Measurements from ENCODE around the gene GRID2.

The GRID2 gene

DNA sequence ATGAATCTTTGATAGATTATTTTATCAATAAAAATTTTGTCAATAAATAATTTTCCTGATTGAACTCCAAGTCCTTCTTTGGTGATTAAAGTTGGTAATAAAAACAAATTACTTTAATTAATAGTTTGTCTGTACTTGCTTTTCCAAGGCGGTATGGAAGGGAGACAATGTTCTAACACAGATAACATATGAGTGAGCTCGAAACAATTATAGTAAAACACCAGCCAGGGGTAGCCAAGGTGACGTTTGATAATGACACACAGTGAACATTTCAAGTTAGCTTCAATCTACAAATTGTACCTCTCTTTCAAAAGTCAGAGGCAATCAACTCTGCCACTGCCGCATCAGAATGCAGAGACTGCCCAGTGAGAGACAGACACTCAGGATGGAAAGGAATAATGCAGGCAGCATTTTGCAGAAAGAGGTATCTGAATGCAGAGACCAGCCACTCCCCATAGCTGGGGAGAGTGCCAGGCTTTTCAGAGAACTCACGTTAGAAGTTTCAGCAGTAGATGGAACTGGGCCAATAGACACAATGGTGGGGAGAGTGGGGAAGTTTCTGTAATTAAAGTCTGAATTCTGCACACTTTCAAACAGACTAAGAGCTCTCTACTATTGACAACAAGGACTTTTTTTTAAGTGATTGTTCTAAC is 1506.7 kb downstream of the GRID2 start:
- no peaks in the 10 kb centered on the region for H3K36me3 ChIP-seq (ENCODE audit: control insufficient read depth, insufficient read depth, low read length)
- no peak overlapping the region for H3K9ac ChIP-seq (ENCODE audit: low read depth, low read length)
- H3K4me3 ChIP-seq (ENCODE audit: low read depth, low read length), result no peak overlapping the region
- no peaks in the 10 kb centered on the region for H3K27me3 ChIP-seq (ENCODE audit: control insufficient read depth, insufficient read depth, low read length)
- H3K27ac ChIP-seq (ENCODE audit: low read depth, low read length), result no peak overlapping the region
- no peaks in the 10 kb centered on the region for H3K9me3 ChIP-seq (ENCODE audit: control insufficient read depth, insufficient read depth, low read length)
- H3K4me1 ChIP-seq (ENCODE audit: control insufficient read depth, insufficient read depth, low read length), result peaks cover 10% of the 10 kb centered on the region

DNA sequence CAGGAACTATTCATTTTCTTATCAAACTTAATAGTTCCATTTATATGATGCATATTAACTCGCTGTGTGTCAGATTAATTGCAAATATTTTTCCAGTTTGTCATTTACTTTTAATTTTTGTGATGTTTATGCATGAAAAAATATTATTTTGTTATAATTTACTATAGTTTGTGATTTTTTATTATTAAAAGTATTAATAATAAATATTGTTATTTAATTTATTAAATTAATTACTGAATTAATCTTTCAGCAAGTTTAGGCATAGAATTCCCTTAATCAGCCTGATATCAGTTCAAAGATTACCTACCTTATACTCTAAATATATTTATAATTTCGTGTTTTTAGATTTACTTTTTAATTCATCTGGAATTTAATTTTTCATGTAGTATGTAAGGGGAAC is 1509.3 kb downstream of the GRID2 start:
- H3K9me3 ChIP-seq (ENCODE audit: control insufficient read depth, insufficient read depth, low read length), result no peaks in the 10 kb centered on the region
- no peak overlapping the region for H3K27ac ChIP-seq (ENCODE audit: low read depth, low read length)
- no peak overlapping the region for H3K9ac ChIP-seq (ENCODE audit: low read depth, low read length)
- H3K36me3 ChIP-seq (ENCODE audit: control insufficient read depth, insufficient read depth, low read length), result no peaks in the 10 kb centered on the region
- H3K27me3 ChIP-seq (ENCODE audit: control insufficient read depth, insufficient read depth, low read length), result no peaks in the 10 kb centered on the region
- peaks cover 10% of the 10 kb centered on the region for H3K4me1 ChIP-seq (ENCODE audit: control insufficient read depth, insufficient read depth, low read length)
- no peak overlapping the region for H3K4me3 ChIP-seq (ENCODE audit: low read depth, low read length)

DNA sequence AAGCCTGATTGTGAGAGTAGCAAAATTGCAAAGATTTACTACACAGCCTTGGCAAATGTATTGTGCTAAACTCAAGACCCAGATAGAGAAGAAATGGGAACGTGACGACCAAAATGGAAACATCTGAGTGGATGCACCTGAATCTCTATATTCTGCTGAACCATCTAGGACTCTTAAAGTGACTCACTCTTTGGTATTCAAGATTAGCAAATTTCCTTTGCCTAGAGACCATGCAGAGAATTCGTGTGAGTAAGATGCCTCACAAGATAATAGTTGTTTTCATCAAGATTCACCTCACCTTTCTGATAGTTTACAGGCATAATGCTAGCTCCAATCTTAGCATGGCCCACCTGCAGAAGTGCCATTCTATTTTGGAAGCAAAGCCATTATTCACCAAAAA is 1510.4 kb downstream of the GRID2 start:
- Histone ChIP-seq H3K9ac (ENCODE audit: low read depth, low read length) (no peak overlapping the region), H3K27me3 (ENCODE audit: control insufficient read depth, insufficient read depth, low read length) (no peaks in the 10 kb centered on the region), H3K36me3 (ENCODE audit: control insufficient read depth, insufficient read depth, low read length) (no peaks in the 10 kb centered on the region), H3K9me3 (ENCODE audit: control insufficient read depth, insufficient read depth, low read length) (no peaks in the 10 kb centered on the region), H3K27ac (ENCODE audit: low read depth, low read length) (no peak overlapping the region), H3K4me3 (ENCODE audit: low read depth, low read length) (no peak overlapping the region), H3K4me1 (ENCODE audit: control insufficient read depth, insufficient read depth, low read length) (peaks cover 10% of the 10 kb centered on the region)

DNA sequence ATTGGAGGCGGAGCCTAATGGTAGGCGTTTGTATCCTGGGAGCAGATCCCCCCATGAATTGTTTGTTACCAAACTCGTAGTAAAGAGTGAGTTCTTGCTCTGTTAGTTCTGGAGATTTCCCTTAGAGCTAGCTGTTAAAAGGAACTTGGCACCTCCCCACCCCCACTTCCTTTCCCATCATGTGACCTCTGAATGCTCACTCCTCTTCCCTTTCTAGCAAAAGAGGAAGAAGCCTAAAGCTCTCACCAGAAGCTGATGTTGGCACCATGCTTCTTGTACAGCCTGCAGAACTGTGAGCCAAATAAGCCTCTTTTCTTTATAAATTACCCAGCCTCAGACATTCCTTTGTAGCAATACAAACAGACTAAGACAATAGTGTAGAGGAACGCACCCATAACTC is 1511.0 kb downstream of the GRID2 start:
- Histone ChIP-seq H3K27ac (ENCODE audit: low read depth, low read length) (no peak overlapping the region), H3K4me1 (ENCODE audit: control insufficient read depth, insufficient read depth, low read length) (peaks cover 10% of the 10 kb centered on the region), H3K9me3 (ENCODE audit: control insufficient read depth, insufficient read depth, low read length) (no peaks in the 10 kb centered on the region), H3K36me3 (ENCODE audit: control insufficient read depth, insufficient read depth, low read length) (no peaks in the 10 kb centered on the region), H3K9ac (ENCODE audit: low read depth, low read length) (no peak overlapping the region), H3K4me3 (ENCODE audit: low read depth, low read length) (no peak overlapping the region), H3K27me3 (ENCODE audit: control insufficient read depth, insufficient read depth, low read length) (no peaks in the 10 kb centered on the region)
